ENCODE measurements around the gene NHLRC2. TPM values are rescaled to one million over a fixed set of nuclear protein-coding genes. Genes with fewer than 3 reads are reported as not detected.

NHLRC2 gene
- total and polyA plus RNA-seq, 12 donors, result 5.8 to 45.2 (median 24.9) TPM

DNA sequence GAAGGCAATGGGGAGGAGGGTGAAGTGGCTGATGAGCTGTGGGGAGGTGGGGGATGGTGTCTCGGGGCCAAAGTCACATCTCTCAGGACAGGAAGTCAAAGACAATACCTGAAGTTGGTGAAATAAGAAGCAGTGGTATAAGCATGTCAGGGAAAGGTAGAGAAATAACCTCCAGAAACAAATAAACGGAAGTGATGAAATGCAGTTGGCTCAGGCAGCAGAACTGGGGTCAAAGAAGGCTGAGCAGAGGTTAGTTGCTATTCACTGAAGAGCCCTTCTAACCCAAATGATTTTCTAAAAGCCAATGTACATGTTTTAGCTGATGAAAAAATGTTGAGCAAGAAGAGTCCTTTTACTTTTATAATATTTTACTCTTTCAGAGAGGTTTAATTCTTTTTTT is 110.6 kb downstream of the NHLRC2 start:
- TF ChIP-seq POLR2A (IDR thresholded peaks at IDR 0.05), result no peak
- Histone ChIP-seq H3K9me3 (replicated peaks in 1 of 3) (no peaks in the 10 kb centered on the region), H3K36me3 (replicated peaks in 1 of 2) (no peaks in the 10 kb centered on the region), H3K4me3 (no peak overlapping the region), H3K27me3 (no peaks in the 10 kb centered on the region), H3K27ac (no peak overlapping the region), H3K4me1 (replicated peaks in 1 of 2) (no peaks in the 10 kb centered on the region)
- 36 to 49% (median 39%) methylated on average over 2 of the region's 2 CpGs for WGBS, 4 donors
- intact Hi-C loops (cut with DNase I), result no loop called here
- no peak for DNase-seq

DNA sequence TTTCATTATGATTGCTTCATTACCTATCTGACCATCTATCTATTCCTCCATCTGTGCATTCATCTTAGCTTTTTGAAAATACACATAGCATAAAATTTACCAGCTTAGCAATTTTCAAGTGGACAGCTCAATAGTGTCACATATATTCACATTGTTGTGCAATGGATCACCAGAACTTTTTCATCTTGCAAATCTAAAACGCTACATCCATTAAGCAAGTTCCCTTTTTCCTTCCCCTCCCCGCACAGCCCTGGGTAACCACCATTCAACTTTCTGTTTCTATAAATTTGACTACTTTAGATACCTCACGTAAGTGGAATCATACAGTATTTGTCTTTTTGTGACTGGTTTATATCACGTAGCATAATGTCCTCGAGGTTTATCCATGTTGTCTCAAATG is 111.2 kb downstream of the NHLRC2 start:
- no peaks in the 10 kb centered on the region for H3K9me3 ChIP-seq (replicated peaks in 1 of 3)
- H3K4me3 ChIP-seq, result no peak overlapping the region
- WGBS, 4 donors, result 68 to 77% (median 74%) methylated on average over 5 of the region's 5 CpGs
- H3K4me1 ChIP-seq (replicated peaks in 1 of 2), result no peaks in the 10 kb centered on the region
- H3K27ac ChIP-seq, result no peak overlapping the region
- no peak for TF ChIP-seq CTCF (IDR thresholded peaks at IDR 0.05)
- no peaks in the 10 kb centered on the region for H3K27me3 ChIP-seq
- no peaks in the 10 kb centered on the region for H3K36me3 ChIP-seq (replicated peaks in 1 of 2)
- intact Hi-C loops (cut with DNase I), result no loop called here
- no peak for DNase-seq

Small RNAs within 50 kb of the gene (small RNA-seq; reads per million reads assigned to genes)
- gene RF00560, result 0 reads per million in 2 donors

Other genes starting within 250 kb of the NHLRC2 start
- gene NRAP, start 190.6 kb upstream of the NHLRC2 start, total RNA-seq, result 1 to 10 TPM in 1 of 9 donors, under 1 TPM in 1, not detected in 7; 0.11 to 2.0 TPM
- under 1 TPM in 2 of 3 donors, not detected in 1; 0.03 to 0.08 TPM for gene NRAP, start 190.6 kb upstream of the NHLRC2 start, polyA plus RNA-seq
- gene CASP7, start 174.7 kb upstream of the NHLRC2 start, total RNA-seq, result 10 to 100 TPM in 8 of 9 donors, 1 to 10 TPM in 1; 7.5 to 25.1 (median 17.2) TPM
- gene CASP7, start 174.7 kb upstream of the NHLRC2 start, polyA plus RNA-seq, result 10 to 100 TPM in 1 of 3 donors, 1 to 10 TPM in 2; 7.1 to 24.5 (median 8.4) TPM
- gene PLEKHS1, start 103.0 kb upstream of the NHLRC2 start, total RNA-seq, result not detected
- gene PLEKHS1, start 103.0 kb upstream of the NHLRC2 start, polyA plus RNA-seq, result under 1 TPM in 1 of 3 donors, not detected in 2; 0.13 TPM
- 10 to 100 TPM in 1 of 9 donors, 1 to 10 TPM in 8; 4.2 to 10.3 (median 6.1) TPM for gene DCLRE1A, start 579 bp upstream of the NHLRC2 start, total RNA-seq
- gene DCLRE1A, start 579 bp upstream of the NHLRC2 start, polyA plus RNA-seq, result 10 to 100 TPM in 1 of 3 donors, 1 to 10 TPM in 2; 3.5 to 13.2 (median 4.4) TPM
- under 1 TPM in 6 of 9 donors, not detected in 3; 0.14 to 0.78 (median 0.36) TPM for gene ADRB1, start 189.2 kb downstream of the NHLRC2 start, total RNA-seq
- under 1 TPM; 0.13 to 0.54 (median 0.24) TPM for gene ADRB1, start 189.2 kb downstream of the NHLRC2 start, polyA plus RNA-seq